22Rv1 (cell line): ENCODE results near the gene SLC26A8.
"Not testable (repeated sequence)": the region's sequence is repeated elsewhere in the genome, so short reads cannot be mapped to it uniquely, and the experiment has no call there.

Source experiments
- ZFX ChIP-seq: fragments of 450-650 bp; IDR thresholded peaks from 2 replicates; pipeline ENCODE4 v1.6.1; 2017; ENCODE audit warnings: antibody characterized with exemption, borderline replicate concordance
- TF ChIP-seq, protein P1 (sequence below): fragments of 450-650 bp; IDR thresholded peaks from 2 replicates; pipeline ENCODE4 v1.5.1; 2017; ENCODE audit warnings: mild to moderate bottlenecking

DNA sequence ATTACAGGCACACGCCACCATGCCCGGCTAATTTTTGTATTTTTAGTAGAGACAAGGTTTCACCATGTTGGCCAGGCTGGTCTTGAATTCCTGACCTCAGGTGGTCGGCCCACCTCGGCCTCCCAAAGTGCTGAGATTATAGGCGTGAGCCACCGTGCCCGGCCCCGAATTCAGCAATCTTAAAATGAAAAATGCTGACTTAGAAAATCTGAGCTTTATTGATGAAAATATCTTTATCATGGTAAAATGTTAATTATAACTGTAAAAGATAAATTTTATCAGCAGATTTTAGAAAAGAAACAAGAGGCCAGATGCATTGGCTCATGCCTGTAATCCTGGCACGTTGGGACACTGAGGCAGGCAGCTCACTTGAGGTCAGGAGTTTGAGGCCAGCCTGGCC lies 36.4 kb downstream of the SLC26A8 start:
- TF ChIP-seq, protein P1, sequence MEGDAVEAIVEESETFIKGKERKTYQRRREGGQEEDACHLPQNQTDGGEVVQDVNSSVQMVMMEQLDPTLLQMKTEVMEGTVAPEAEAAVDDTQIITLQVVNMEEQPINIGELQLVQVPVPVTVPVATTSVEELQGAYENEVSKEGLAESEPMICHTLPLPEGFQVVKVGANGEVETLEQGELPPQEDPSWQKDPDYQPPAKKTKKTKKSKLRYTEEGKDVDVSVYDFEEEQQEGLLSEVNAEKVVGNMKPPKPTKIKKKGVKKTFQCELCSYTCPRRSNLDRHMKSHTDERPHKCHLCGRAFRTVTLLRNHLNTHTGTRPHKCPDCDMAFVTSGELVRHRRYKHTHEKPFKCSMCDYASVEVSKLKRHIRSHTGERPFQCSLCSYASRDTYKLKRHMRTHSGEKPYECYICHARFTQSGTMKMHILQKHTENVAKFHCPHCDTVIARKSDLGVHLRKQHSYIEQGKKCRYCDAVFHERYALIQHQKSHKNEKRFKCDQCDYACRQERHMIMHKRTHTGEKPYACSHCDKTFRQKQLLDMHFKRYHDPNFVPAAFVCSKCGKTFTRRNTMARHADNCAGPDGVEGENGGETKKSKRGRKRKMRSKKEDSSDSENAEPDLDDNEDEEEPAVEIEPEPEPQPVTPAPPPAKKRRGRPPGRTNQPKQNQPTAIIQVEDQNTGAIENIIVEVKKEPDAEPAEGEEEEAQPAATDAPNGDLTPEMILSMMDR = not testable (repeated sequence)
- not testable (repeated sequence) for TF ChIP-seq ZFX
